ENCODE measurements around the gene MKX.
"Not testable (repeated sequence)": the region's sequence is repeated elsewhere in the genome, so short reads cannot be mapped to it uniquely, and the experiment has no call there.

Gene MKX

GRCh38 chr10:27687743-27688142, 57.9 kb downstream of the MKX start:
- no peak for DNase-seq

DNA sequence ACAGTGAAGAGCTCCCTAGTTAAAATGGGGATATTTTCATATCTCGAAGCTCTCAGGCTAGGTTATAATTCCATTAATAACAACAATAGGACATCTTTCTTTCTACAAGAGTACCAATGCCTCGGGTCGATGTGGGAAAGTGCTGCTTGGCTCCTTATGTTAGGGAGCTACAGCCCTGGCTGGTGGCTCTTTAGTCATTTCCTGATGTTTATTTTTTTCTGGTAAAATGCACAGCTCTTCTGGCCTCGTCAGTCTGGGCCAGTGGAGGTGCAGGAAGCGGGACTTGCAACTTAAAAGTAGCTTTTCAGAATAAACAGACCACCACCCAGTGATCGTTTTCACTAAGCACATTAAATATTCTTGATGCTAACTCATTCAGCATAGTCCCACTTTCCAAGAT, 58.3 kb downstream of the MKX start:
- DNase-seq, result no peak

- no peak for DNase-seq
Observed at GRCh38 chr10:27685681-27686080, 59.9 kb downstream of the MKX start.

DNA sequence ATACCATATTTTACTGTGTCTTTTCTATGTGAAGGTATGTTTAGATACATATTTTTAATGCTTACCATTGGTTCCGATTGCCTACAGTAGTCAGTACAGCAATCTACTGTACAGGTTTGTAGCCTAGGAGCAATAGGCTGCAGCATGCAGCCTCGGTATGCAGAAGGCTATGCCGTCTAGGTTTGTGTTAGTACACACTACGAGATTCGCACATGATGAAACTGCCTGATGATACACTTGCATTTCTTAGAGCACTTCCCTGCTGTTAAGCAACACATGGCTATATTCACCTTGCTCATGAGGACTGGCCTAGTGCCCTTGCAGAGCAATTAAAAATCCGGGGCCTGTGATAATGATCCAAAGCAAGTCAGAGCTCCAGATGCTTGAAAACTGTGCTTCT, 62.4 kb downstream of the MKX start:
- no peak for DNase-seq

DNA sequence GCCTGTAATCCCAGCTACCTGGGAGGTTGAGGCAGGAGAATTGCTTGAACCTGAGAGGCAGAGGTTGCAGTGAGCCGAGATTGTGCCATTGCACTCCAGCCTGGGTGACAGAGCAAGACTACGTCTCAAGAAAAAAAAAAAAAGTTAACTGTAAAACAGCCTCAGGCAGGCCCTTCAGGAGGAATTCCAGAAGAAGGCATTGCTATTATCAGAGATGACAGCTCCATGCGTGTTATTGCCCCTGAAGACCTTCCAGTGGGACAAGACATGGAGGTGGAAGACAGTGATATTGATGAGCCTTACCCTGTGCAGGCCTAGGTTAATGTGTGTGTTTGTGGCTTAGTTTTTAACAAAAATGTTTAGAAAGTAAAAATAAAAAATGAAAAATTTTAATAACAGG, 63.8 kb downstream of the MKX start:
- not testable (repeated sequence) for DNase-seq

DNA sequence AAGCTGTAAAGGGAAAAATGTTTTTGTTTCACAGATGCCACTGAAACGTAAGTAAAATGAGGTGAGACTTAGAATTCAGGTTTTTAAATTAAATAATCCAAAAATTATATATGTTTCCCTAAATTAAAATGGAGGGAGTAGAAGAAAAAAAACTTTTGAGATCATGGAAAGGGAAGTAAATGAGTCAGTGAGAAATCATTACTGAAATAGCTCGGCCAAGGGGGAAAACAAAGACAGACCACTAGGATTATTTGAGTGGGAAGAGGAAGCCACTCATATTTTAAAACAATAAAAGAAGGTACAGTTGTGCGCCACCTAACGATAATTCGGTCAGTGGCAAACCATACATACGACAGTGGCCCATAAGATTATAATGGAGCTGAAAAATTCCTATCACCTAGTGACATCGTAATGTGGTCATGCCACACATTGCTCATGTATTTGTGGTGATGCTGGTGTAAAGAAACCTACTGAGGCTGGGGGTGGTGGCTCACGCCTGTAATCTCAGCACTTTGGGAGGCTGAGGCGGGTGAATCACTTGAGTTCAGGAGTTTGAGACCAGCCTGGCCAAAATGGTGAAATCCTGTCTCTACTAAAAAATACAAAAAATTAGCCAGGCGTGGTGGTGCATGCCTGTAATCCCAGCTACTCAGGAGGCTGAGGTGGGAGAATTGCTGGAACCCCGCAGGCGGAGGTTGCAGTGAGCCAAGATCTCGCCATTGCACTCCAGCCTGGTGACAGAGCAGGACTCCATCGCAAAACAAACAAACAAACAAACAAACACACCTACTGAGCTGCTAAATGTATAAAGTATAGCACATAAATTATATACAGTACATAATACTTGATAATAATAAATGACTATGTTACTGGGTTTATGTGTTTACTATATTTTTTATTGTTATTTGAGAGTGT, 64.7 kb downstream of the MKX start:
- DNase-seq, result no peak

- DNase-seq, result no peak
Observed at GRCh38 chr10:27680006-27680557, 65.5 kb downstream of the MKX start.

DNA sequence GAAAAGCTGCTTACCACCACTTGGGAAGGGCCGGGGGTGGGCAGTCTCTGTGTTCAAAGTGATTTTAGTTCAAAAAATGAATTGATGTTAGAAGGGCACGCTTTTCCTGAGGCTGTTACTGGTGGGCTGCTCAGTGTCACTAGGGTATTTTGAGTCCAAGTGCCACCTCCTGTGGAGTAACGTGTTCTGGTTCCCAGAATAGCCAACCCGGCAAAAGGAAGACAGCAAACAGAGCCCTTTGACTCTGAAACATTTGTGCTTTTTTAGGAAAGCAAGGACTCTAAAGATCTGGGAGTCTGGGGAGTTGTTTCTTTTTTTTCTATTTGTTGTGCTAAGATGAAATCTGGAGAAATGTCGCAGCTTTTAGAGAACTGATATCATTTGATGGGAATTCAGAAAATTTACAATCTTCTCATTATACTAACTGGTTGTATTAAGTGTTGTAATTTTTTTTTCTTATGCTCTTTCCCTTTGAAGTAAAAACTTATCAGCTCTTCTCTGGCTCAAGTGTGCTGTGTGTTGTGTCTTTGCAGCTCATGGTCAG, 66.2 kb downstream of the MKX start:
- no peak for DNase-seq

DNA sequence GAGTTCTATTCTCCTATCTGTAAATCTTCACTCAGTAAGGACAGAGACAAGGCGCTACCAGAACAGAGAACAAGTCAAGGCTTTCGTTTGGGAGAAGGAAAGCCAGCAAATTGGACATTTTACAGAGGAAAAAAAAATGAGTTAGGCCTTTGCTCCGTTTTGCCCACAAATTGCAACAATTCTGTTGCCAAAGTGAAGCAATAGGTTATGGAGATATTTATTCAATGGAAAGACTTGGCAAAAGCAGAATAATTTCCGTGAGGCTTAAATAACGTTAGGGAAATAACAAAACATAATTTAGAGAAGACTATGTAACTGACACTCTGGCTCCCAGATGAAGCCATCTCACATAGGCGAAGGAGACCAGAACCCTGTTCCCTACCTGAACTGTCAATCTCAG, 67.5 kb downstream of the MKX start:
- no peak for DNase-seq

DNA sequence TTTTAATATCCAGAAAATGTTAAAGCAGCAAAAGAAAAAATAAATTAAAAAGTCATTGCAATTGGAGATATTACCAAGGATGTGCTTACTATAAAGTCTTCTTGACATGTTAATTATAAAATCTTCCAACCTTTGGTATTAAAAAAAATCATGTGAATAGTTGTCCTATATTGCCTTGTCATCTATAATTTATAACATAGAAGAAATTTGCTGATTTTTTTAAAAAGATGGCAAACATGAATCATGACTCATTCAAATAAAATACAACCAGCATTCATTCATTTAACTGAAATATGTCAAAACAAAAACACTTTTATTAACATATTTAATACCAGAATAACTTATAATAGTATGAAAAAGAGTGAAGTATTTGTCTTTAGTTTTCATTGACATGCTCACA, 72.6 kb downstream of the MKX start:
- DNase-seq, result no peak

- DNase-seq, result no peak
Observed at GRCh38 chr10:27671821-27672220, 73.8 kb downstream of the MKX start.

DNA sequence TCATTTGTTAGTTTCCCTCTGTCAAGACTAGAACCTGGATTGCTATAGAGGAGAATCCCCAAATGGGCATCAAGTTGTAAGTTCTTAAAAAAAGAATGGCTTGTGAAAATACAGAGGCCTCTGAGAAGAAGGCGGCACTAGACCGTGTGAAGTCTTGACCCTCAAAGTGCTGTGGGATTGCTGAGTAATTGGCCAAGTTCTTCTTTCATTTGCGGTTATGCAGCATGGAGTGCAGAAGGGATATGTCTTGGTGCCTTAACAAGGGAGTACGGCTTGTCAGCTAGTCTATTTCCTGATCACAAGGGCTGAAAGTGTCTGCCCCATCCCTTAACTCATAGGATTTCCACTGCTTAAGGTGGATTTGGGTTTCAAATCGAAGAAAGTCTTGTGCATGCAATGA, 81.2 kb downstream of the MKX start:
- no peak for DNase-seq

DNA sequence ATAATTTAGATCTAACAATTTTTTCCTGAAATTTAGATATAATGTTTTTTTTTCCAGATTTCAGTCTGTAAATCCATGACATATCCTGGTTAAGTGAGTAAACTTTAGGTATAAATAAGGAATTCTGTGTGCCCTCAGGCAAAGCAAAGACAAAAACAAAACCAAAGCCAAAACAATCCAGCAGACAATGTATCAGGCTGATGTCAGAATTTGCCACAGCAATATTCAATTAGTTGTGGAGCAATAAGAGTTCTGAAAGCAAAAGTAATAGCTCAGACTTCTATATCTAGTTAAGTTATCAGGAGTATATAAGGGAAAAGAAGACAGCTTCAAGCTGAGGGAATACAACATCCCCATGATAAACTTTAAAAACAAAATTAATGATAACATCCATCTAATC, 82.0 kb downstream of the MKX start:
- DNase-seq, result no peak

DNA sequence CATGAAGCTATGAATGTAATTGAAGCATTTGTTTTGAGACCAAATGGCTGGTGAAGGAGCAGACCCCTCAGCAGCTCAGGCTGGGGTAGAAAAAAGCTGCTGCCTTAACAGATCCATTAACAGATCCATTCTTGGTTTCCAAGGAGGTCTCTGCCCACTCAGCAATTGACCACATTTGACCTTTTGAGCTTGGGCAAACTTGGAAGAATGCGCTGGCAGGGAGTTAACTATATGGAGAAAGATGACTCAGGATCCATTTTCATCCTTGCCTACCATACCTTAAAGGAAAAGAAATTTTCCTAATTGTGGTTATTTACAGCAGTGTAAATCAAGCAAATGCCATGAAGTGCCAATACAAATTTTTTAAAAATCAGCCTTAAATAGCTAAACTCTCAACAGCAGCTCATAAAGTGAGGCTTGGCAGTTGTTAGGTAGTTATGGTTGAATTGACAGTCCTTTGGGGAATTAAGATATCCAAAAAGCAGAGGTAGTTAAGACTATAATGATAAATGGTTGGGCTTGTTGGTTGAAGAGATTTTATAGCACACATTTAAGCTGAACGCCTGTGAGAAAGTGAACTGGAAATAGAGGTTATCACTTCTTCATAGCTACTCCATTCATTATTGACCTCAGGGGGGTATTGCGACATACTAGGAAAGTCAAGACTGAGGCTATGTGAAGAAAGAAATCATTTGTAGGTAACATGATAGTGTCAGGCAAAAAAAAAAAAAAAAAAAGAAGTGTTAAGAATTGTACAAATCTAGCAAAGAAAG, 83.9 kb downstream of the MKX start:
- DNase-seq, result no peak

- no peak for DNase-seq
Observed at GRCh38 chr10:27660711-27661110, 84.9 kb downstream of the MKX start.

DNA sequence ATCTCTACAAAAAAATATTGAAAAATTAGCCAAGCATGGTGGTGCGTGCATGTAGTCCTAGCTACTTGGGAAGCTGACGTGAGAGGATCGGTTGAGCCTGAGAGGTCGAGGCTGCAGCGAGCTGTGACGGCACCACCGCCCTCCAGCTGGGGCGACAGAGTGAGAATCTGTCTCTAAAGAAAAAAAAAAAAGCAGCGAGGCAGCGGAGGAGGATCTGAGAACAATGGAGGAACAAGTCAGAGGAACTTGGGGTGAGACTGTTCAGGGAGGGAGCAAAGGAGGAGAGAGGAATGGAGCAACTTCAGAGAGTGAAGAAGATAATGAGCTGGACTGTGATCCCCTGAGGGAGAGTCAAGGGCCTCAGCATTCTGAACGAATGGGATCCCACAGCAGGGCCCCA, 85.4 kb downstream of the MKX start:
- no peak for DNase-seq

- no peak for DNase-seq
Observed at GRCh38 chr10:27659786-27660185, 85.8 kb downstream of the MKX start.

GRCh38 chr10:27658788-27659187, 86.8 kb downstream of the MKX start:
- DNase-seq, result no peak

GRCh38 chr10:27655296-27655695, 90.3 kb downstream of the MKX start:
- no peak for DNase-seq

DNA sequence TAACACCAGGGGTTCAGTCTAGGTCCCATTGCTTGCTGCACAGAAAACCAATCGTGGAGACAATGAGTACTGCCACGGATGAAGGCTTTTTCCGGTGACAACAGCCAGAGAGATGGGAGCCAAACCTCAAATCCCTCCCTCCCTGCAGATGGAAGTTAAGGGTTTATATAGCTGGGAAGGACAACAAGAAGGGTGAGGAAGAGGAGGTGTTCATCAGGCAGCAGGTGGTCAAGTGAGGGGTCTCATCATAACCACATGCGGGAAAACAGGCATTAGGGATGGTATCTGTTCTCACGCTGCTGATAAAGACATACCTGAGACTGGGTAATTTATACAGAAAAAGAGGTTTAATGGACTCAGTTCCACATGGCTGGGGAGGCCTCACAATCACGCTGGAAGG, 91.3 kb downstream of the MKX start:
- no peak for DNase-seq

DNA sequence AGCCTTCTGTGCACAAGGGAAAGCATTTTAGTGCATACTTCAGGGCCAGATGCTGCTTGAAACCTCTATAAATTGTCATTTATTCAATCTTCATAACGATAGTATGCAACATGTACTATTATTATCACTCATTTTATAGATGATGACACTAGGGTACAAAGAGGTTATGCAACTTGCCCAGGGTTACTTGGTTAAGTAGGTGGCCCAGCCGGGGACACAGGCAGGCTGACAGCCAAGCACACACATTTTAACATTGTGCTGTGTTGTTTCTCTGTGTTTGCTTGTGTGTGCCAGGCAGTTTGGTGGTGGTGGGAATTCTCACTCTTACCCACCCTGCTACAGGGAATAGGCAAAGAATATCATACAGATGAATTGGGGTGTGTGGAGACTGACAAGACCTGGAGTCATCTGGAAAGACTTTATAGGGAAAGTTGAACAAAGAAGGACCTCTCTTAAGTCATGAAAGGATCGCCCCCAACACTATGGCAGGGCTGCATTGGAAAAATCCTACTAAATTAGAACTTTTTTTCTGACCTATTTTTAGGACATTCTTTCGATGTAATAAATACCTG, 98.9 kb downstream of the MKX start:
- DNase-seq, result no peak

GRCh38 chr10:27646194-27646593, 99.4 kb downstream of the MKX start:
- DNase-seq, result no peak

DNA sequence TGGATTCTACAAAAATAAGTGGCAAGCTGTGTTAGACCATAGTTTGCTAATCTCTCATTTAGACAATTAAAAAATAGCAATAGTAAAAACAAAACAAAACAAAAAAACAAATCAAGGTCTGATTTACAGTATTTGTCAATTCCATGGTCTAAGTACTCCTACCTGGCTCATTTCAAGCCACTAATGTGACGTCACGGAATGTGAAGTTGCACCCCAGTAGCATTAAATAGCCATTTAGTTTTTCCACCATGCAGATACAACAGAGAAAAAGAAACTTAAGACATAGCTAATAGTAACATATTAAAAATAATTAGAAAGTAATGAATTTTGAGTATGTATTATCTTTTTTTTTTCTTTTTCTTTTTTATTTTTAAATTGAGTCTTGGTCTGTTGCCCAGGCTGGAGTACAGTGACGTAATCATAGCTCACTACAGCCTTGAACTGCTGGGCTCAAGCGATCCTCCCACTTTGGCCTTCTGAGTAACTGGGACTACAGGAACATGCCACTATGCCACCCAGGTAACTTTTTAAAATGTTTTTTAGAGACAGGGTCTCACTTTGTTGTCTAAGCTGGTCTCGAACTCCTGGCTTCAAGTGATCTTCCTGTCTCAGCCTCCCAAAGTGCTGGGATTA, 101.2 kb downstream of the MKX start:
- no peak for DNase-seq
